Calu3 (cell line): ENCODE results near the gene KRTDAP. TPM values are rescaled to one million over a fixed set of nuclear protein-coding genes. Genes with fewer than 3 reads are reported as not detected.

Experiments
- BruUV-seq: library from RNA; stranded (reverse); fragments of 400-500 nt; replicated peaks from 2 replicates; lab custom pipeline; 2021; lab: Mats Ljungman, UMichigan
- CTCF ChIA-PET: fragments of 300-600 bp; sonication (Branson Sonifier 250); formaldehyde crosslinking; loops from one replicate; lab custom pipeline; 2022; ENCODE audit warnings: antibody characterized with exemption; lab: Charles Lee
- DNase-seq: peaks from one replicate; pipeline ENCODE4 v3.0.0; 2022
- H3K27ac Mint-ChIP-seq: one replicate; pipeline ENCODE4 v1.8.0; 2022; ENCODE audit warnings: mixed read lengths; ENCODE audit not compliant: unreplicated experiment
- H3K27me3 Mint-ChIP-seq: one replicate; pipeline ENCODE4 v1.8.0; 2022; ENCODE audit warnings: mixed read lengths; ENCODE audit not compliant: unreplicated experiment
- H3K36me3 Mint-ChIP-seq: one replicate; pipeline ENCODE4 v1.8.0; 2022; ENCODE audit warnings: mild to moderate bottlenecking, moderate library complexity, mixed read lengths; ENCODE audit not compliant: insufficient read depth, unreplicated experiment
- H3K4me1 Mint-ChIP-seq: one replicate; pipeline ENCODE4 v1.8.0; 2022; ENCODE audit warnings: mild to moderate bottlenecking, low read depth, mixed read lengths; ENCODE audit not compliant: unreplicated experiment
- H3K4me3 Mint-ChIP-seq: one replicate; pipeline ENCODE4 v1.8.0; 2022; ENCODE audit warnings: mild to moderate bottlenecking, low read depth, moderate library complexity, mixed read lengths; ENCODE audit not compliant: unreplicated experiment
- H3K9me3 Mint-ChIP-seq: one replicate; pipeline ENCODE4 v1.8.0; 2022; ENCODE audit warnings: low read depth, mixed read lengths; ENCODE audit not compliant: unreplicated experiment
- intact Hi-C: fragments of 100-400 bp; cut with micrococcal nuclease; formaldehyde crosslinking; loops from one replicate; pipeline ENCODE4 v1.10.0; 2022; ENCODE audit not compliant: unreplicated experiment
- total RNA-seq: library from RNA; stranded (reverse); gene quantifications from 2 replicates; pipeline ENCODE4 v1.2.3, GENCODE V29; 2022
- TF ChIP-seq, protein P1 (sequence below): fragments of 200-600 bp; IDR thresholded peaks from one replicate; pipeline ENCODE4 v1.8.0; 2022; ENCODE audit warnings: antibody characterized with exemption; ENCODE audit not compliant: unreplicated experiment

KRTDAP gene
- total RNA-seq, 1 experiment from 2014 or later = not detected

DNA sequence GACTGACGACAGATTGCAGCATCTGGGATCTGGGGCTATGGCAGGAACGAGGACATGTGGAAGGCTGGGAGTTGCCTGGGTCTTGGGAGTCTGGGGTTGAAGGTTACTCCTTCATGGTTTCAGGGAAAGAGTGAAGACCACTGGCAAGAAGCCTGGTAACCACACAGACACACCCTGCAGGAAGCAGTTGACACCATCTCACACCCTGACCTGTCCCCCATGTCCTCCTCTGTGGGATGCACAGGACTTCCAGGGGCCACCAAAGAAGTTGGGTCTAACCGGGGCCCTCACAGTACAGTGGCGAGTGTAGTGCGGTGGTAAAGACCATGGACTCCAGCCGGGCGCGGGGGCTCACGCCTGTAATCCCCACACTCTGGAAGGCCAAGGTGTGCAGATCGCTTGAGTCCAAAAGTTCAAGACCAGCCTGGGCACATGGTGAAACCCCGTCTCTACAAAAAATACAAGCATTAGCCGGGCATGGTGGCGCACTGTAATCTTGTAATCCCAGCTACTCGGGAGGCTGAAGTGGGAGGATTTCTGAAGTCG is 52.8 kb downstream of the KRTDAP start:
- intact Hi-C loops = no loop called here
- peaks cover 55% of the 10 kb centered on the region for H3K27me3 Mint-ChIP-seq
- peaks cover 32% of the 10 kb centered on the region for H3K4me1 Mint-ChIP-seq
- TF ChIP-seq, protein P1, sequence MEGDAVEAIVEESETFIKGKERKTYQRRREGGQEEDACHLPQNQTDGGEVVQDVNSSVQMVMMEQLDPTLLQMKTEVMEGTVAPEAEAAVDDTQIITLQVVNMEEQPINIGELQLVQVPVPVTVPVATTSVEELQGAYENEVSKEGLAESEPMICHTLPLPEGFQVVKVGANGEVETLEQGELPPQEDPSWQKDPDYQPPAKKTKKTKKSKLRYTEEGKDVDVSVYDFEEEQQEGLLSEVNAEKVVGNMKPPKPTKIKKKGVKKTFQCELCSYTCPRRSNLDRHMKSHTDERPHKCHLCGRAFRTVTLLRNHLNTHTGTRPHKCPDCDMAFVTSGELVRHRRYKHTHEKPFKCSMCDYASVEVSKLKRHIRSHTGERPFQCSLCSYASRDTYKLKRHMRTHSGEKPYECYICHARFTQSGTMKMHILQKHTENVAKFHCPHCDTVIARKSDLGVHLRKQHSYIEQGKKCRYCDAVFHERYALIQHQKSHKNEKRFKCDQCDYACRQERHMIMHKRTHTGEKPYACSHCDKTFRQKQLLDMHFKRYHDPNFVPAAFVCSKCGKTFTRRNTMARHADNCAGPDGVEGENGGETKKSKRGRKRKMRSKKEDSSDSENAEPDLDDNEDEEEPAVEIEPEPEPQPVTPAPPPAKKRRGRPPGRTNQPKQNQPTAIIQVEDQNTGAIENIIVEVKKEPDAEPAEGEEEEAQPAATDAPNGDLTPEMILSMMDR = no peak
- no peaks in the 10 kb centered on the region for H3K9me3 Mint-ChIP-seq
- peak overlapping the region; percentile 17 for H3K4me3 Mint-ChIP-seq
- H3K27ac Mint-ChIP-seq = peak overlapping the region; percentile 3
- CTCF ChIA-PET = interaction anchor here (0.7 kb wide), 2 partner anchors 9 to 613 kb away, joined by 3 to 8 read pairs; no protein-coding TSS in a partner anchor
- DNase-seq = no peak
- no peaks in the 10 kb centered on the region for H3K36me3 Mint-ChIP-seq
- no TSS peak for BruUV-seq

Other genes starting within 250 kb of the KRTDAP start
- gene LSR, start 241.5 kb downstream of the KRTDAP start, total RNA-seq = 494 and 609 TPM in 2 replicates
- 114 and 127 TPM in 2 replicates for gene USF2, start 221.5 kb downstream of the KRTDAP start, total RNA-seq
- gene HAMP, start 207.9 kb downstream of the KRTDAP start, total RNA-seq = 0.45 TPM in 1 of 2 replicates, not detected in the other
- not detected in 2 replicates for gene MAG, start 198.3 kb downstream of the KRTDAP start, total RNA-seq
- 5.9 and 7.6 TPM in 2 replicates for gene CD22, start 161.3 kb downstream of the KRTDAP start, total RNA-seq
- gene FFAR1, start 142.6 kb downstream of the KRTDAP start, total RNA-seq = not detected in 2 replicates
- not detected in 2 replicates for gene FFAR3, start 132.0 kb downstream of the KRTDAP start, total RNA-seq
- gene GPR42, start 119.4 kb downstream of the KRTDAP start, total RNA-seq = not detected in 2 replicates
- not detected in 2 replicates for gene FFAR2, start 42.2 kb downstream of the KRTDAP start, total RNA-seq
- 218 and 224 TPM in 2 replicates for gene DMKN, start 23.2 kb upstream of the KRTDAP start, total RNA-seq
- gene SBSN, start 37.8 kb upstream of the KRTDAP start, total RNA-seq = not detected in 2 replicates
- not detected in 2 replicates for gene GAPDHS, start 43.0 kb upstream of the KRTDAP start, total RNA-seq
- gene TMEM147, start 55.2 kb upstream of the KRTDAP start, total RNA-seq = 114 and 118 TPM in 2 replicates
- not detected in 2 replicates for gene ATP4A, start 73.2 kb upstream of the KRTDAP start, total RNA-seq
- not detected in 2 replicates for gene PMIS2, start 95.7 kb upstream of the KRTDAP start, total RNA-seq
- 35.3 and 38.0 TPM in 2 replicates for gene HAUS5, start 122.3 kb upstream of the KRTDAP start, total RNA-seq
- 148 and 162 TPM in 2 replicates for gene RBM42, start 138.6 kb upstream of the KRTDAP start, total RNA-seq
- 1.3 TPM in 1 of 2 replicates, not detected in the other for gene ETV2, start 151.3 kb upstream of the KRTDAP start, total RNA-seq
- 488 and 497 TPM in 2 replicates for gene COX6B1, start 157.9 kb upstream of the KRTDAP start, total RNA-seq
- gene UPK1A, start 176.1 kb upstream of the KRTDAP start, total RNA-seq = not detected in 2 replicates
- not detected in 2 replicates for gene ZBTB32, start 214.1 kb upstream of the KRTDAP start, total RNA-seq
- gene KMT2B, start 227.5 kb upstream of the KRTDAP start, total RNA-seq = 65.2 and 65.3 TPM in 2 replicates